HEK293T (cell line): Measurements from ENCODE around the gene INTS6L.

ENCODE experiments used
- CTBP1 ChIP-seq: fragments of 450-650 bp; IDR thresholded peaks from 2 replicates; pipeline ENCODE4 v1.6.1; 2016; ENCODE audit warnings: borderline replicate concordance
- FOXK2 ChIP-seq: fragments of 450-650 bp; IDR thresholded peaks from 2 replicates; pipeline ENCODE4 v1.6.1; 2016; ENCODE audit warnings: mild to moderate bottlenecking
- NFRKB ChIP-seq: fragments of 450-650 bp; IDR thresholded peaks from 2 replicates; pipeline ENCODE4 v1.6.1; 2016; ENCODE audit warnings: mild to moderate bottlenecking, moderate library complexity
- PKNOX1 ChIP-seq: fragments of 450-650 bp; IDR thresholded peaks from 2 replicates; pipeline ENCODE4 v1.6.1; 2016
- SUZ12 ChIP-seq: fragments of 450-650 bp; IDR thresholded peaks from 2 replicates; pipeline ENCODE4 v1.6.1; 2016; ENCODE audit warnings: mild to moderate bottlenecking

- no peak for TF ChIP-seq NFRKB
- no peak for TF ChIP-seq SUZ12
- TF ChIP-seq CTBP1, result no peak
- no peak for TF ChIP-seq PKNOX1
- no peak for TF ChIP-seq FOXK2
Measured at GRCh38 chrX:135509885-135510284, 10.6 kb upstream of the INTS6L start.
